HG02938 (cell line): ENCODE measurements around the gene CSMD2.
"Not testable (repeated sequence)": the region's sequence is repeated elsewhere in the genome, so short reads cannot be mapped to it uniquely, and the experiment has no call there.

Experiments
- ATAC-seq: cut with Tn5 transposase; IDR thresholded peaks from one replicate; pipeline ENCODE4 v1.9.1; 2021; ENCODE audit warnings: mild to moderate bottlenecking, moderate library complexity; ENCODE audit not compliant: unreplicated experiment

Gene CSMD2

DNA sequence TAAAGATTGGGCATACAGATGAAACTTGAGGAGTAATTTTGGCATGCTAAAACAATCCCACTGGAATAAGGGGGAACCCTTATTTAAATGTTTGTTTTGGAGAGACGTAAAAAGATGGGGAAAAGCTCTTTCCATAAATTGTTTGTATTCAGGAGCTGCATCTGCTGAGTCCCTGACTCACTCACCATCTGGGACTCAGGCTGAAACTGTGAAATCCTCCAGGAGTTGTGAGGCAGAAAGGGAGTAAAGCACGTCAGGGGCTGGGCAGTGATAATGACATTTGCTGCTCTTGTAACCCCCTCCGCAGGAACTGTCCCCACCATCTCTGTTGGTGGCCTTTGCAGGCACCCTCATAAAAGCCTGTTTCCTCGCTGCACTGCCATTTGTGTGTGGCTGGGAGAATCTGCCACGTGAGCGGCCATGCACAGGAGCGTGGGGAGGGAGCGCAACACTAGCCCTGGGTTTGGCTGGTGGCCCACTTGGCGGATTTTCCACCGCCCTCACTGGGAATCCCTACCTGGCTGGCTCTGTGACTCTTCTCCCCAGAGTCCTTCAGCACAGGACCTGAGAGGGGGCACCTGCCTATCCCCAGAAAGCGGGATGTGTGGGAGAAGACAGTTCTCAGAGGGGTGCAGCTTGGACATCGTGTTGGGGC, 647.3 kb downstream of the CSMD2 start:
- ATAC-seq, result no peak

DNA sequence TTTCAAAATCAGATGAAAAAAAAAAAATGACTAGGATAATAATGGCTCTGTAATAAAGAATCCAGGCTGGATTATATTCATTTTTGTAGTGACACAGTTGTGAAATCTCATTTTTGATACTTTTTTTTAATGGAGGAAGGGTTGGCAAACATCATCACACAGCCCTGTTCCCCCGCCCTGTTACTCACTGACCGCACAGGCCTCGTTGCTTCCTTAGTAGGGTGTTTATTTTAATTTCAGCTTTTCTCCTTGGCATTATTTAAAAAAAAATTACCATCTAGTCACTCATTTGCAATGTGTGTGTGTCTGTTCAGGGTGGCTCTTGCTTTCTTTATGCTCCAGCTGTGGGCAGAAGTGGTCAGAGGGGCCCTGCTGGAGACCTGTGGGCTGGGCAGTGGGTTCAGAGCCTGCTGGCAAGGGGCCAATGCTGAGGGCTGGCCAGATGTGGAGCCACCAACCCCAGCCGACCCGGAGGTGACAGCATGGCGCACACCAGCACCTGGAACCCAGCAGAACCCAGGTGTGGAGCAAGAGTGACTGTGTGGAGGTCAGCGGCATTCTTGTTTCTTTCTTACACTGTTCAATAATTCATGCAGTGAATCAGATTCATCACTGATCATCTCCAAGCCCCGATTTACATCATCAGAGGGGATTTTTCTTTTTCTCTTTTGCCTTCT, 648.0 kb downstream of the CSMD2 start:
- ATAC-seq, result no peak

- ATAC-seq, result no peak
These were observed 648.6 kb downstream of the CSMD2 start for GRCh38 chr1:33516428-33516827.

- no peak for ATAC-seq
These were observed 649.4 kb downstream of the CSMD2 start for GRCh38 chr1:33515607-33516006.

GRCh38 chr1:33515112-33515511, 649.9 kb downstream of the CSMD2 start:
- ATAC-seq, result no peak

GRCh38 chr1:33512226-33513011, 652.6 kb downstream of the CSMD2 start:
- ATAC-seq, result no peak

GRCh38 chr1:33509276-33509675, 655.8 kb downstream of the CSMD2 start:
- ATAC-seq, result not testable (repeated sequence)

DNA sequence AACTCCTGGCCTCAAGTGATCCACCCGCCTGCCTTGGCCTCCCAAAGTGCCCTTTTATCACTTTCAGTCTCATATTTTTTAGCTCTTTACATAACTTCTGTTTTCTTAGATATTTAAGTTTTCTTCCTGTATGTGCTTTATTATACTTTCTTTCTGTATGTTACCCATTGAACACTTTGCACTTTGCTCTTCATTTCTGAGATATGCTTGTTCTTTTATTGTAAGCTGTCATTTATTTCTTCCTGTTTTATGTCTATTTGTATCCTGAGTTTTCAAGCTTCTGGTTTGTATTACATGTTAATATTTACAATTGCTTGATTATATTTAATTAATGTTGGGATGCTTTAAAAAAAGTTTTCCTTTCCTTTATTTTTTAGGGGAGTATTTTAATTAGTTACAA, 656.9 kb downstream of the CSMD2 start:
- no peak for ATAC-seq

- ATAC-seq, result no peak
These were observed 657.4 kb downstream of the CSMD2 start for GRCh38 chr1:33507661-33508060.

DNA sequence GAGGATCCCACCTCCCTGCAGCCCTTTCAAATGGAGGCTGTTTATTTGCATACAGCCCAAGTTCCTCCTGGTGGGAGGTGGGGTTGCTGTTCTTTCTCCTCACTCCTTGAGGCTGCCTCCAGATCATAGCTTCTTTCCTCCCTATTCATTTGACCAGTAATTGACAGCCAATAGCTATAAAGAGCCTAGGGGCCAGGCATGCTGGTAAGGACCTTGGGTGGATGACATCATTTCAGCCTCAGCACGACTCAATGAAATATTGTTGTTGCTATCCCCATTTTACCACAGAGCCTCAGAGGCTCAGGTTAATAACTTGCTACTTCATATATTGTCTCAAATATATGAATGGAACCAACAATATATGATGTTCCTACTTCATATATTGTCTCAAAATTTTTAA, 661.5 kb downstream of the CSMD2 start:
- no peak for ATAC-seq

DNA sequence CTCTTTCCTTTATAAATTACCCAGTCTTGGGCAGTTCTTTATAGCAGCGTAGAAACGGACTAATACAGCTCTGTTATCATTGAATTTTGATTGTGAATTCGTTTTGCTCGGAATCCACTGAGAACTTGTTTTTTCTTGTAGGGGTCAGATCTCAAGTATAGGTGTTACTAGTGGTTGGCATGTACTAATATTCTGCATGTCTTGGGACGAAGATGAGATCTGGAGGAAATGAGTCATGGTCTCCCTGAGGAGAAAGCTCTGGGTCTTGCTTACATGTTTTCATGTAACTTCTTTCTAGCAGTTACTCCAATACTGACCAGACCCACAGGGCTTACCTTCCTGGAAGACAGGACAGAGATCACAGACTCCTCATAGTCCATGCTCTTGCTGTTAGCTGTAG, 662.3 kb downstream of the CSMD2 start:
- ATAC-seq, result no peak

DNA sequence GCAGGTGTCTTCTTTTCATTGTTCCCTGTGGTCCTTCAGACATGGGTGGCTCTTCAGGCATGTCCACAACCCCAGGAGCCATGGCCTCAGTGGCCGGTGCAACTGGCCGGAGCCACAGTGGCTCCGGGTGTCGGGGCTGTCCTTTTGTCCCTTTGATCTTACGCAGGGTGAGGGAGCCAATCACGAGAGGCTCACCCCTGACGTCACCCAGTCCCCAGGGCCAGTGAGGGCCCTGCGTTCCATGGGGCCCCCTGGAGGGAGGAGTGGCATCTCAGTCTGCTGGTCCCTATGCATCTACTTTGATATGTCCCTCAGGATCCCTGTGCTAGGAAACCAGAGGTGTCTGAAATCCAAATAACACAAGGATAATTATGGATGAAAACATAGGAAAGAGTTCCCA, 663.3 kb downstream of the CSMD2 start:
- ATAC-seq, result no peak

DNA sequence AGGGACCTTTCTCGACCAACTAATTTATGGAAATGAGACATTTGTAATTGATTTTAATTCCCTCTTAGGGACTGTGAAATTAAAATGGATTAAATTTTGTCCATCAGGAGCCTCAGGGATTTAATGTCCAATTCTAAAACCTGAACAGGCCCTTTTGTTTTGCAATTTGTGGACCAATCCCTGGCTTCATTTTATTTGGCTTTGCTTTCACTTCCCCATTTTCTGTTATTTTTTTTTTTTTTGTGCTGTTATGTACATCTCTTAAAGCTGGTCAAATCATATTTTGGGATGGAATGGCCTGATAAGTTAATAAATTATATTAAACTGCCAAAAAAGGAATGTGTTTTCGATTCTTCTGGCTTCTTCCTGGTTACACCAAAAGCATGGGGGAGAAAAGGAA, 663.7 kb downstream of the CSMD2 start:
- no peak for ATAC-seq

GRCh38 chr1:33500547-33500946, 664.5 kb downstream of the CSMD2 start:
- no peak for ATAC-seq

GRCh38 chr1:33497410-33497809, 667.6 kb downstream of the CSMD2 start:
- ATAC-seq, result no peak

DNA sequence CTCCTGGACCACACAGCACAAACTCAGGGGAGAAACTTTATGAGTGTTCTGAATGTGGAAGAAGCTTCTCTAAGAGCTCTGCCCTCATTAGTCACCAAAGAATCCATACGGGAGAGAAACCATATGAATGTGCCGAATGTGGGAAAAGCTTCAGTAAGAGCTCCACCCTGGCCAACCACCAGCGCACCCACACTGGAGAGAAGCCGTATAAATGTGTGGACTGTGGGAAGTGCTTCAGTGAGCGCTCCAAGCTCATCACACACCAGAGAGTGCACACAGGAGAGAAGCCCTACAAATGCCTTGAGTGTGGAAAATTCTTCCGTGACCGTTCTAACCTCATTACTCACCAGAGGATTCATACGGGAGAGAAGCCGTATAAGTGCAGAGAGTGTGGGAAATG, 670.1 kb downstream of the CSMD2 start:
- ATAC-seq, result no peak

GRCh38 chr1:33488624-33489023, 676.4 kb downstream of the CSMD2 start:
- ATAC-seq, result no peak

DNA sequence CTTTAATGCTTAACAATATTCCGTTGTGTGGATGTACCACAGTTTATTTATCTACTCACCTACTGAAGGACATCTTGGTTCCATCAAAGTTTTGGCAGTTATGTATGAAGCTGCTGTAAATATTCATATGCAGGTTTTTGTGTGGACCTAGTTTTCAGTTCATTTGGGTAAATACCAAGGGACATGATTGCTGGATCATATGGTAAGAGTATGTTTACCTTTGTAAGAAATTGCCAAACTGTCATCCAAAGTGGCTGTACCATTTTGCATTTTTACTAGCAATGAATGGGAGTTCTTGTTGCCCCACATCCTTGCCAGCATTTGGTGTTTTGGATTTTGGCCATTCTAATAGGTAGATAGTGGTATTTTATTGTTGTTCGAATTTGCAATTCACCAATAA, 682.6 kb downstream of the CSMD2 start:
- ATAC-seq, result no peak

GRCh38 chr1:33477451-33477850, 687.6 kb downstream of the CSMD2 start:
- no peak for ATAC-seq

DNA sequence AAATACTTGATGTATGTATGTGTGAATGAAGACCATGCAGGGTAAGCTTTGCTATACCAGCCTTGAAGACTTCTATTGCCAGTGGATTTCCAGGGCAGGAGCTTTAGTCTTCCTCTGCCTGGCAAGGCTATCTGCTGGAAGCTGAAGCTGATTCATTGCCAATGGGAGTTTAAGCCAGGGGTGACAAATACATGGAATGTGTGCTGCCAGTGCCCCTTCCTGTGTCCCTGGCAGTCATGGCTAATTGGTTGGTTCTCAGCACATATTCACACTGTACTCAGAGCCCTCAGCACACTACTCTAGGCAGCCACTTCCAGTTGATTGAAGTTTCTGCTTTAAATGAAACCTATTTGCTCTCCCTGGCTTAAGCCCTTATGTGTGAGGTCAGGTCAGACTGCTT, 691.1 kb downstream of the CSMD2 start:
- no peak for ATAC-seq

- ATAC-seq, result peak; percentile 90
These were observed 692.6 kb downstream of the CSMD2 start, which contains the start of gene ZSCAN20 for GRCh38 chr1:33472269-33472980. Gene ZSCAN20 (plus strand): TSS chr1:33472645. CDS start chr1:33479289, 6,644 bp downstream.
